GM19328 (cell line): ENCODE data around the gene CCDC92.

ENCODE experiments used
- ATAC-seq: cut with Tn5 transposase; IDR thresholded peaks from one replicate; pipeline ENCODE4 v1.9.1; 2021; ENCODE audit warnings: mild to moderate bottlenecking, moderate library complexity; ENCODE audit not compliant: unreplicated experiment

The CCDC92 gene

DNA sequence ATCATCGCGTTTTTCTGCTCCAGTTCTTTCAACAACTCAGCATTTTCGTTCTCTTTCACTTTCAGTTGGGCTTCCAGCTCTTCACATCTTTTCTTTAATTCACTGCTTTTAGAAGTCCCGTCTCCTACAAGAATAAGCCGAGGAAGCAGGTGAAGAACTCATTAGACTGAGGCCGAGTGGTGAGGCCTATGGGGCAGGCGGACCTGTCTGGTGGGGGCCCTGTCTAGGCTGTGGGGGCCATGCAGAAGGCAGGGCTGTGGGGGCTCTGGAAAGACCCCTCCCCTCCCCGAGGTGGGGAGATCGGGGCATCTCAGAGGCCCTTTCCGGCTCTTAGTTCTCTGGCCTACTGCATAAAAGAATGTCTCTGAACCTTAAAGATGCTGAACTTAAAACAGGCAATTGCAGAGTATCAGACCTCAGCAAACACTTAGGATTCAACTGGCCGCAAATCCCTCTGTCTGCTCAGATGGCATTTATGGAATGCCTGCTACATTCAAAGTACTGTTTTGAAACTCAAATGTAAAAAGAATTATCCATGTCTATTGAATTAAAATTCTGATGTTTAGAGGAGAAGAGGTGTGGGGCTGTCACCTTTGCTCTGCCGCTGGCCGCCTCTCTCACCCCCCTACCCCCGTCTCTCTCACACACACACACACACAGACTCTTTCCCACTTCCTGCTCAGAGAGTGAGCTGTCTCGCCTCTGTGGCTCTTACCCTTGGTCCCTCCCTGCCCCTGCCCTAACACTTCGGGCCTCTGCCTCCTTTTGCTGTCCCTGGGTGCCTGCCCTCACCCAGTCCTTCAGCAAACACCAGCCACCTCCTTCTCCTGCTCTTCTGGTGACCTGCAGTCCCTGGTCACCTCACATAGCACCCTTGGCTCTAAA, 34.7 kb downstream of the CCDC92 start:
- ATAC-seq, result no peak

DNA sequence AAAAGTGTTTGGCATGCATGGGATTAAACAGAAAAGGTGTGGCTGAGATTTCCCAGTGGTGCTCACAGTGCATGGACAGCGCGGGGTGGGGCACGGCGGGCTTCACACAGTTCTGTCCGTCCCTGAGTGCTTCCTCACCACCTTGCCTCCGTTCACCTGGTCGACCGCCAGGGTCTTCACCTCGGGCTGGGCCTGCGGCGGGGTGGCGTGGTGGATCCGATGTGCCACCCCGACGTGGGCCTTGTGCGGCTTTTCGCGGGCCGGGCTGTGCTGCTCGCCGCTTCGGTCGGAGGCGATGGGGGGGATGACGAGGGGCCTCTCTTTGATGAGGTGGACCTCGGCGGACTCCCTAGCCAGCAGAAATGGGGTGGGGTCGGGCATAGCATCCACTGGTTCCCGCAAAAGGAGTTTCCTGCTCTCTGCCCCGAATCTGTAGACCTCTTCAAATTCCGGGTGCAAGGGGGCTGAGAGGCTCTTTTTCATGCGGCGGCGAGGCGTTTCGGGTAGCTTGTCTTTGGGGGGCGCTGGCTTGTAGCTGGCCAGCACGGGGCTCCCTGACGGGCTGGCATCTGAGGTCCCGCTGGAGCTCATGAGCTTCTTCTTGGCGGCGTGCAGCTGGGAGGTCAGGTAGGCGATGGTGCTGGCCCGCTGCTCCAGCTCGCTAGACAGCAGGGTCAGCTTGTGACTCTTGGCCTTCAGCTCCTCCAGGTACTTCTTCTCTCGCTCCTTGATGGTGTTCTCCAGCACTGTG, 35.5 kb downstream of the CCDC92 start:
- no peak for ATAC-seq

DNA sequence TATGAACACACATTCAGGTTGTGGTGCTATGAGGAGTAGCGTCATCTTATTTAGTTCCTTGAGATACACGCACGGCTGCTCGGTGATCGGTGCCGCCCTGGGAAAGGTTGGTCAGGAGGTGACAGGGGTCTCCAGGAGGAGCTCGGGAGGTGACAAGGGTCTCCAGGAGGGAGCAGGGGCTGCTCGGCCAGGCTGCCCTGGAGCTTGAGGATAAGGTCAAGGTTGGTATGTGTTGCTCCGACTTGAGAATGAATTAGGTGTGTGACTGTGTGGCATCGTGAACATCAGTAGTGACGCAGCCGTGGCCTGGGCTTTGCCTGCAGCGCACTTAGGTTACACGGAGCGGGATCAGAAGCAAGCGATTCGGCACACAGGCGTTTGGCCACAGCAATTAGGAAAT, 36.2 kb downstream of the CCDC92 start:
- no peak for ATAC-seq

DNA sequence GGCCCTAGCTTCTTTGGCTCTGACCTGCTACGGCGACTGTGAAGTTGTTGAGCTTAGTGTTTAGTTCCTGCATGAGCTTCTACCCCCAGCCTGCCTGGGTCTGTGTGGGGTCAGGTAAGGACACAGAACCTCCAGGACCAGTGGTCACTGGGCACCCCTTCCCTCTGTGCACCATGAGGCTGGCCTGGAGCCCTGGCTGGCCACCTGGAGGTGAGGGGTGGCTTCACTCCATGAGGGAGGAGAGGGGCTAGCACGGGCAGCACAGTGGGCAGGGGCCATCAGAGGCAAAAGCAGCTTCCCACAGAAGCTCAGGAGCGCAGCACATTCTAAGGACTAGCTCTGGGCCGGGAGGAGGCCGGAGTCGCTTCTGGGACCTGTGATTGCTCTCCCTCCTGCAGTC, 36.7 kb downstream of the CCDC92 start:
- ATAC-seq, result no peak

DNA sequence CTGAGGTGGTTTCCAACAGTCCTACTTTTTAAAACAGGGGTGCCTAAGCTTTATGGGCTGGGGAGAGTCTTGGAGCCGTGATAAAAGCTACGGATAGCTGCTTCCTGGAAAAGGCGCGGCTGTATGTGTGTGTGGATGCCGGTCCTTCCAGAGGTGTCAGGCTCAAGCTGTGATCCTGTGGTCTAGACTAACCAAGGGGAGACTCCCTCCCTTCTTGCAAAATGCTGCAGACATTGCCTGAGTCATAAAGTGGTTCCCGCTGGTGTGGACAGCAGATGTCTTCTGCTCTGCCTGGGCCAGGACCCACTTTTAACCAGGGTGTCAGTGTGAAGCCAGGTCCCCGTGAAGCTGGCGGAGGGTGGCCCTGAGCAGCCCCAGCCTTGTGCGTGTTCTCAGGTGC, 37.8 kb downstream of the CCDC92 start:
- no peak for ATAC-seq

DNA sequence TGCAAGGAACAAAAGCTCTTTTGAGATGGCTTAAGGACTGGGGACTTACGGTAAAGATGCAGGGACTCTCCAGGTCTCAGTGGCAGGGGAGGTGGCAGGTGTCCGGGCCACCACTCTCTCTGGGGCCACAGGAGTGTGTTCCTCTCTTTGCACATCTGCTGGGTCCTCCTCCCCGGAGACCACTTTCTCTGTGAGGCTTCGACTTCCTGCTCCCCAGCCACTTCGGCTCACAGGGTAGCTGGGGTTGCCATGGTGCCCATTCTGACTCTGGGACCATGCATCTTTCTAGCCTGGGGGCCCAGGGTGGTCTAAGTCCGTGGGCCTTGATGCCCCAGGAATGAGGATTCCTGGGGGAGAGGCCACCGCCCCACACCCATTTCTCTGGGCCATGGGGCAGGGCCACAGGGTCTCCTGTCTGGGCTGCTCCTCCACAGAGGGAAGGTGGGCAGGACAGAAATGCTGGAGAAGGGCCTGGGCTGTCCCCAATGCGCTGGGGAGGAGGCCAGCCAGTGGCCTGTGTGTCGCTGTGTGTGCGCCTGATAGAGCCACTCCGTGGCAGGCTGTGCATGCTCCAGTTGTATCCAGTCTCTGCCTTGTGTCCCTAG, 38.5 kb downstream of the CCDC92 start:
- ATAC-seq, result no peak

DNA sequence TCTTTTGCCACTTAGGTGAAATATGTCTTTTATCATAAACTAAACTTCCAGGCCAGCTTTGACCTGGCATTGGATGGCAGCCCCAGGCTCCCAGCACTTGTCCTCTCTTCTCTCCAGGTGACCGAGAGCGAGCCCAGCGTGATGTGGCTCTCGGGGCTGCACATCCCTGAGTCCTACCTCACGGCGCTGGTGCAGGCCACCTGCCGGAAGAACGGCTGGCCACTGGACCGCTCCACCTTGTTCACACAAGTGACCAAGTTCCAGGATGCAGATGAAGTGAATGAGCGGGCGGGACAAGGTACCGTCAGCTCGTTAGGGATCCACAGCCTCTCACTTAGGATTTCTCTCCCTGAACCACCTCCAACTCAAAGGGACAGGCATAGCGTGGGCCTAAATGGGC, 39.4 kb downstream of the CCDC92 start:
- ATAC-seq, result no peak

DNA sequence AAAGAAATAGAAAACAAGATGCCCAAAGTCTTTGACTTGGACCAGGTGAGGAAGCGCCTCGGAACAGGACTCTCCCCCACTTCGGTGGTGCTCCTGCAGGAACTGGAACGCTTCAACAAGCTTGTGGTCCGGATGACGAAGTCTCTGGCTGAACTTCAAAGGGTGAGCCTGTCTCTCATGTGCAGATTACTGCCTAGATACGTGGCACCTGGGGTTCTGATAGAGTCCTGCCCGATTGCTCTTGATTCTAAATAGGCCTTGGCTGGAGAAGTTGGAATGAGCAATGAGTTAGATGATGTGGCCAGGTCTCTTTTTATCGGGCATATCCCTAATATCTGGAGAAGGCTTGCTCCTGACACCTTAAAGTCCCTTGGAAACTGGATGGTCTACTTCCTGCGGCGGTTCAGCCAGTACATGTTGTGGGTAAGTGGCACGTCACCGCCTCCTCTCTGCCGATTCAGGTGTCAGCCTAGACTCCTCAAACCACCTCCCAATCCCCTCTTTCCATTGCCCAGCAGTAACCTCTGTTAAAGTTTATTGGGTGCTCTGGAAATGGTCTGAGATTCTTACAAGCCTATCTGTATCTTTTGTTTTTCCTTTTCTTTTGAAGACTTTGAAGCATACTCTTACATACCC, 40.8 kb downstream of the CCDC92 start:
- ATAC-seq, result no peak

DNA sequence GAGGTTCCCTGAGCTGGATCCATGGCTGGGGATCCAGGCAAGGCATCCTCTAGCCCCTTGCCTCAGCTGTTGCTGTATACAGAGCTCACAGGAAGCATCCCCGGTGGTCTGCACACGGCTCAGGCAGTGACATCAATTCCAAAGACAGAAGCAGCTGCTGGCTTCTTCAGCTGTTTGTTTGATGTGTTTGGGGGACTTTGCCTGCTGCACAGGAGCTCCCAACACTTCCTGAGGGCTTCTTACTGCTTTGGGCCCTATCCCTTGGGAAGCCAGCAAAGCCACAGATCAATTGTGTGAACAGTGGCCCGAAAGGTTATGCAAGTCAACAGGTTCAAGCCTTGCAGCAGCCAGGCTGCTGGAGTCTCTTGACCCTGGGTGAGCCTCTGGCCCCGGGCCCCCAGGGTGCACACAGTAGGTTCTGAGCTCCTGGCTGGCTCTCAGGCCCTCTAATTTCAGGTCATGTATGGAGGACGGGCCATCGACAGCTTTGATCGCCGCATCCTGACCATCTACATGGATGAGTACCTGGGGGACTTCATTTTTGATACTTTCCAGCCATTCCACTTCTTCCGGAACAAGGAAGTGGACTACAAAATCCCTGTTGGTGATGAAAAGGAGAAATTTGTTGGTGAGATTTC, 42.6 kb downstream of the CCDC92 start:
- no peak for ATAC-seq

DNA sequence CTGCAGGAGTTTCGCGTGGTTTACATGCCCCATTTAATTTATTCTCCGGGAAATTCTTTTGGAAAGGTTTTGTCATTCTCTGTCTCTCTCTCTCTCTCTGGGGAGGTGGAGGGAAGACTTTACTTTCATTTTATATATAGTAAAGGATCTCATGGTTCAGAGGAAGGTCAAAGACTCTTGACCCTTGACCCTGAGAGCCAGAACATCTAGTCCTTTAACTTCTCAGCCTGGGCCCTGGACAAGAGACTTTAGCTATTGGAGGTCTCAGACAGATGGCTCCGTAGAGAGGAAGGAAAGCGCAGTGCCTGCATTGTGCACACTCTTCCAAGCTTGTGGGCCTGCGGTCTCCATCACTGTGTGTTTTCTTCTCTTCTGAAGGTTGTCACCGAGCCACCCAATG, 43.7 kb downstream of the CCDC92 start:
- no peak for ATAC-seq

DNA sequence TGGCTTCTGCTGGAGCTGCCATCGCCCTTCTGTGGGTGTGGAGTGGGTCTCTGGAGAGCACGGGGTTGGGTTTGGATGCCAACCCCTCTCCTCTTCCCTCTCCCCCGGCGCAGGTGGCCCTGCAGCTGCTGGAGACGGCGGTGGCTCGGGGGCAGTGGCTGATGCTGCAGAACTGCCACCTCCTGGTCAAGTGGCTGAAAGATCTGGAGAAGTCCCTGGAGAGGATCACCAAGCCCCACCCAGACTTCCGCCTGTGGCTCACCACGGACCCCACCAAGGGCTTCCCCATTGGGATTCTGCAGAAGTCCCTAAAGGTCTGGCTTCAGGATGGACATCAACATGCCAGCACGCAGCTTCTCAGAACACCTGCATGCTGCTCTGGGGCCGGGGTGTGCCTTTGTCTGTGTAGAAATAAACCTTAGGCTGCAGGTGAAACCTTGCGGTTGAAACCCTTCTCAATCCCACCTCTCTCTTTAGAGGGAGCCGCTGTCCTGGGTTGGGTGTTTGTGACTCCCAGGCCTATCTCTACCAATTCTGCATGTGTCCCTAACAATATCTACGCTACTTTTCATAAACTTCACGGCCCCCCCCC, 44.3 kb downstream of the CCDC92 start:
- ATAC-seq, result no peak

DNA sequence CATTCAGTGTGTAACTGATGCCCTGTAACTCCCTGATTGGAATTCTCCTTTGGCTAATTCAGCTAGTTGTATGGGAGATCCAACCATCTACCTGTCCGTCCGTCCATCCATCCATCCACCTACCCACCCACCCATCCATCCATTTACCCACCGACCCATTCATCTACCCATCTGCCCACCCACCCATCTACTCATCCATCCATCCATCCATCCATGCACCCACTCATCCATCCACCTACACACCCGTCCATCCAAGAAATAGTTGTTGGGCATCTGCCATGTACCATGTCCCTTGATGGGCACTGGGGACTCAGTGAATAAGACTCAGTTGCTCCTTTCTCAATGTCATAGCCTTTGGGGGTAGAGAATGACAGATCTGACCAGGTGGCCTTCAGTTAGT, 48.1 kb downstream of the CCDC92 start:
- ATAC-seq, result no peak

DNA sequence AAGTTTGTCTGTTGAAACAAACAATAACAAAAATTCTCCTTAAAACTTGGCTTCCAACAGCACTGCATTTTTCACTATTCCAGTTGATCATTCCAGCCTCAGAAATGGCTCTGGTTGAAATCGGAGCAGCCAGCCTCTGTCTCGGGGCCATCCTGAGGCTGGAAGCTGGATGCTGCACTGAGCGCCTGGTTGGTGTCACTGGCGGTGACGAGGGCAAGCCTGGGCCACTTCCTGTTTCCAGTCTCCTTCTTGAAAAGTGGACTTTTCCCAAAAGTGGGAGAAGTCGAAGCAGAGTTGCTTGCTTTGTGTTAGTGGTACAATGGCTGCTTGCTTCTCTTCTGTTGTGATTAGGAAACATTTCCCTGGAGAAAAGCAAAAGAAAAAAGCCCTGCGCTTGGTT, 48.7 kb downstream of the CCDC92 start:
- ATAC-seq, result no peak

DNA sequence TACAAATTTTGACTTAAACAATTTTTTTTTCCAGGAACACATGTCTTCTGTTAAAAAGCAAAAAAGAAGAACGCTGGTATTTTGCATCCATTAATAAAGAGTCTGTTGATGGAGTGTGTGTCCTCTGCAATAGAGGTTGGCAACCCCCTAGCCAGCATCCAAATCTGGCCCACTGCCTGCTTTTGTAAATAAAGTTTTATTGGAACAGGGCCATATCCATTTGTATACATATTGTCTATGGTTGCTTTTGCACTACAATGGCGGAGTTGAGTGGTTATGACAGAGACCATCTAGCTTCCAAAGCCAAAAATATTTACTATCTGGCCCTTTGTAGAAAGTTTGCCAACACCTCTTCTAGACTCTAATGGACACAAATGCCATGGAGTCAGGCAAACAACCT, 49.6 kb downstream of the CCDC92 start:
- no peak for ATAC-seq

DNA sequence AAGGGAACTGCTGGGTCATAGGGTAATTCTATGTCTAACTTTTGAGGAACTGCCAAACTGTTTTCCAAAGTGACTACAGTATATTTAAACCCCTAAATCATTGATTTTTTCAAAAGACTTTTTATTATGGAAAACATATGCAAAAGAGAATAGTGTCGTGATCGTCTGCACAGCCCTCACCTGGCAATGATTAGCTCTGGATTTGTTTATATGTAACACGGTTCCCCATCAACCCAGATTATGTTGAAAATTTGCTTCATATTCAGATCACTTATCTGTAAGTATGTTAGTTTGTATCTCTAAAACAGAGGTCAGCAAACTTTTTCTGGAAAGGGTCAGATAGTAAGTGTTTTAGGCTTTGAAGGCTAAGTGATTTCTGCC, 52.7 kb downstream of the CCDC92 start:
- no peak for ATAC-seq

DNA sequence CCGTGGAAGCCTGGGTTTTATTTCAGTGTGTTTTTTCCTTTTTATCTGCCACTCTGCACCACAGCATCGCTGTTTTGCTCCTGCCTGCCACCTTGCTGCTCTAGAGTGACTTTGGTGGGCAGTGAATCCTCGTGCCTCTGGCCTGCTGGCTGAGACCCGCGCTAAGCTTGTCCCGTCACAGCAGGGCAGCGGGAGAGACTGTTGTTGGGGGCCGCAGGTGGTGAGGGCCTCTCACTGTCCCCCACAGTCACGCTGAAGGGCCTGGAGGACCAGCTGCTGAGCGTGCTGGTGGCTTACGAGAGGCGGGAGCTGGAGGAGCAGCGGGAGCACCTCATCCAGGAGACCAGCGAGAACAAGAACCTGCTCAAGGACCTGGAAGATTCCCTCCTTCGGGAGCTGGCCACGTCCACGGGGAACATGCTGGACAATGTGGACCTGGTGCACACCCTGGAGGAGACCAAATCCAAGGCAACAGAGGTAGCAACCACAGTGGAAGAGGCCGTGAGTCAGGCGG, 55.2 kb downstream of the CCDC92 start:
- no peak for ATAC-seq

DNA sequence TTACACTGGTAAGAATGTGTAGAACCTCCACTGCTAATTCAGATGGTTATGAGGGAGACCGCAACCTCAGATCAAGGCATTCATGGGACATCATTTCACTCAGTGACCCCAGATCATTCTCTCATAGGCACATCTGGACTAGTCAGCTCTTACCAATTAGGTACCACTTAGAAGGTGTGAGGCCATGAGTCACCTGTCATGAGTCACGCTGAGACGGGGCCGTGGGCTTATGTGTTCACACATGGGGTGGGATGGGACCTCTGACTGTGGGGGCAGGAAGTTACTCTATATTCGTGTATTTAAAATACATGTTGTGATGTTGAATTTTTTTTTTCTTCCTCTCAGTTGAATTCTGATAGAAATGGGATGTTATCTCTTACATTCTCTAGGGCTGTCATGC, 55.9 kb downstream of the CCDC92 start:
- no peak for ATAC-seq

DNA sequence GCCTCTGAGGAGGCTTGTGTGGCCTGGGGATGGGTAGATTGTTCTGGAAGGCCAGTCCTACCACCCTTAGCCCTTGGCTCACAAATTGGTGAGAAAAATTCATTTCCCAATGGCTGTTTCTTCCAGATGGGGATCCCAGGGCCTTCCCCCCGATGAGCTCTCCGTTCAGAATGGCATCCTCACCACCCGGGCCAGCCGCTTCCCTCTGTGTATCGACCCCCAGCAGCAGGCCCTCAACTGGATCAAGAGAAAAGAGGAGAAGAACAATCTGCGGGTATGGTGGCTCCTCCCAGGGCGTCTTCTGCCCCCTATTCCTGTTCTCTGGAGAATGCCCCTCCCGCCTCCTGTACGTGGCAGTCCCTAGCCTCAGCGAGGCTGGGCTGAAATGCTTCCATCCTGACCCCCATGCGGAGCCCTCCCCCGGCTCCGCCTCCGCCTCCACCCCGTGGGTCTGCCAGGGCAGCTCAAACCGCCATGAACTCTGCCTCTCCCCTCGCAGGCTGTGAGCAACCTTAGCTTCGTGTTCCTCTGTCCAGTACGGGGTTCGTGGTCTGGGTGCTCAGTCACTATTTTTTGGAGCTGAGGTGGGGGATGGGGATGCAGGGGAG, 57.8 kb downstream of the CCDC92 start:
- no peak for ATAC-seq

DNA sequence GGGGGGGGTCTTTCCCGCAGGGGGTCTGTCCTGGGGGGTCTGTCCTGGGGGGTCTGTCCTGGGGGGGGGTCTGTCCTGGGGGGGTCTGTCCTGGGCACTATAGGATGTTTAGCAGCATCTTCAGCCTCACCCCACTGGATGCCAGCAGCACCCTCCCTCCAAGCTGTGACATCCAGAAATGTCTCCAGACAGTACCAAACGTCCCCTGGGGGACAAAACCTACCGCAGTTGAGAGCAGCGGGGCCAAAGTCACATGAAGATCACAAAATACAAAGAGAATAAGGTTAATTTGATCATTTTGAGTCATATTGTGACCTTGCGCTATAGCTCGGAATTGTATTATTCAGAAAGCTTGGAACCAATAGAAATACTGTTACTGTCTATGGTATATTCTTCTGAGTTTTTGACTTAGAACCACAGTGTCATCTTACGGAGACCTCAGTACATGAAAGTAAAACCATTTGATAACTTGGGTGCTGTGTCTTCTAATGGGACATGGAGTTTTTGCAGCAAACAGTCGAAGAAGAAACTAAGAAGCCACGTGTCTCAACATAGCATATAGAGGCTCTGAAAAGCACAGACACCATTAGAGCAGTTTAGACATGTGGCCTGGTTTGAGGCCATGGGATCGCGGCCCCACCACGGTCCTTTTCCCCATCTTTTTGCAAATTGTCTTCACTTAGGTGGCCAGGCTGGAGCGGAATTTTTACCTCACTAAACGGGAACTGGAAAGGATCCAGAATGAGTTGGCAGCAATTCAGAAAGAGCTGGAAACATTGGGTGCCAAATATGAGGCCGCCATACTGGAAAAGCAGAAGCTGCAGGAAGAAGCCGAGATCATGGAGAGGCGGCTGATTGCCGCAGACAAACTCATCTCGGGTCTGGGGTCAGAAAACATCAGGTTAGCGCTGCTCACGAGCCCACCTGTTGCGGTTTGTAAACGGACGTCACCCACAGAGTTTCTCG, 59.9 kb downstream of the CCDC92 start:
- ATAC-seq, result no peak
